Measurements from ENCODE around the gene PRELID2.
"Not testable (repeated sequence)": the region's sequence is repeated elsewhere in the genome, so short reads cannot be mapped to it uniquely, and the experiment has no call there.

The PRELID2 gene

DNA sequence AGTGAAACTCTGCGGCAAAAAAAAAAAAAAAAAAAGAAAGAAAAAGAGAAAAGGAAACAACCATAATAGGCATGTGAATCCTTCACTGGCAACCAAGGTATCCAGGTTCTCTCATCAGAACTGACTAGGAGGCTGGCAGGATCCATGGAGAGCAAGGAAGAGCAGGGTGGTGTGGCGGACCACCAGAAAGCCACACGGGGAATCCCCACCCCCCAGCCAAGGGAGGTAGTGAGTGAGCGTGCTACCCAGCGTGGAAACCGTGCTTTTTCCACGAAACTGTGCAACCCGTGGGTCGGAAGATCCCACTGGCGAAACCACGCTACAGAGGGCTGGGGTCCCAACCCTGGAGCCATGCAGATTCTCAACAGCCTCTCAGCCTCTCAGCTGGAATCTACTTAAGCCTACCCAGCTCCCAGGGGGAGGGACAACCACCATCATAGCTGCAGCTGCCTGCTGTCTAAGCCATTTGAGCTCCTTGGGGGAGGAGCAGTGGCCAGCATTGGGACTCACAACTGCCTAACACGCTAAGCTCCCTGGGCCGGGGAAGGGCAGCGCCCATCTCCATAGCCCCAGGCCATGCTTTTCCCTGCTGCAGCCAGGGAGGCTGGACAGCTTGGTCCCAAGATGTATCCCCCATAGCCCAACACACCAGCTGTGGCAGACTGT lies 91.6 kb downstream of the PRELID2 start:
- no peak overlapping the region for H3K27ac ChIP-seq
- H3K9me3 ChIP-seq, result peaks cover 0 to 6% (median 0%) of the 10 kb centered on the region in 3 donors
- TF ChIP-seq, protein P1, sequence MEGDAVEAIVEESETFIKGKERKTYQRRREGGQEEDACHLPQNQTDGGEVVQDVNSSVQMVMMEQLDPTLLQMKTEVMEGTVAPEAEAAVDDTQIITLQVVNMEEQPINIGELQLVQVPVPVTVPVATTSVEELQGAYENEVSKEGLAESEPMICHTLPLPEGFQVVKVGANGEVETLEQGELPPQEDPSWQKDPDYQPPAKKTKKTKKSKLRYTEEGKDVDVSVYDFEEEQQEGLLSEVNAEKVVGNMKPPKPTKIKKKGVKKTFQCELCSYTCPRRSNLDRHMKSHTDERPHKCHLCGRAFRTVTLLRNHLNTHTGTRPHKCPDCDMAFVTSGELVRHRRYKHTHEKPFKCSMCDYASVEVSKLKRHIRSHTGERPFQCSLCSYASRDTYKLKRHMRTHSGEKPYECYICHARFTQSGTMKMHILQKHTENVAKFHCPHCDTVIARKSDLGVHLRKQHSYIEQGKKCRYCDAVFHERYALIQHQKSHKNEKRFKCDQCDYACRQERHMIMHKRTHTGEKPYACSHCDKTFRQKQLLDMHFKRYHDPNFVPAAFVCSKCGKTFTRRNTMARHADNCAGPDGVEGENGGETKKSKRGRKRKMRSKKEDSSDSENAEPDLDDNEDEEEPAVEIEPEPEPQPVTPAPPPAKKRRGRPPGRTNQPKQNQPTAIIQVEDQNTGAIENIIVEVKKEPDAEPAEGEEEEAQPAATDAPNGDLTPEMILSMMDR (IDR thresholded peaks at IDR 0.05), result no peak
- H3K4me1 ChIP-seq, result no peaks in the 10 kb centered on the region
- H3K36me3 ChIP-seq, result peaks cover 0 to 8% (median 5%) of the 10 kb centered on the region in 3 donors
- no peak overlapping the region for H3K4me3 ChIP-seq
- no peak for DNase-seq
- intact Hi-C loops (cut with DNase I; ENCODE audit: low total_unique reads), result no loop called here
- H3K27me3 ChIP-seq, result no peaks in the 10 kb centered on the region

- Histone ChIP-seq H3K4me3 (no peak overlapping the region), H3K9me3 (no peaks in the 10 kb centered on the region), H3K4me1 (no peaks in the 10 kb centered on the region), H3K36me3 (peaks cover 1 to 8% (median 5%) of the 10 kb centered on the region in 3 donors), H3K27me3 (no peaks in the 10 kb centered on the region), H3K27ac (no peak overlapping the region)
- TF ChIP-seq, protein P1 (IDR thresholded peaks at IDR 0.05), result no peak
- intact Hi-C loops (cut with DNase I; ENCODE audit: low total_unique reads), result no loop called here
- DNase-seq, result no peak
Observed at GRCh38 chr5:145739843-145740242, 95.3 kb downstream of the PRELID2 start.

DNA sequence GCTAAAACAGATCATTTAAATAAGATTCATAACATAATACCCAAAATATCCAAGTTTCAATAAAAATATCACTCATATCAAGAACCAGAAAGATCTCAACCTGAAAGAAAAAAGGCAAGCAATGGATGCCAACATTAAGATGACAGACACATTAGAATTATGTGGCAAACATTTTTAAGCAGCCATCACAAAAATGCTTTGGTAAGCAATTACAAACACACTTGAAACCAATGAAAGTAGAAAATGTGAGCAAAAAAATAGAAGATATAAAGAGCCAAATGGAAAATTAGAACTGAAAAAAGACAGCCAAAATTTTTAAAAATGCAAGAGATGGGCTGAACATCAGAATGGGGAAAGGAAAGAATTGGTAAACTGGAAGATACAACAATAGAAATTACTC lies 96.9 kb downstream of the PRELID2 start:
- Histone ChIP-seq H3K9me3 (no peaks in the 10 kb centered on the region), H3K4me1 (no peaks in the 10 kb centered on the region), H3K27ac (no peak overlapping the region), H3K36me3 (peaks cover 0 to 15% (median 11%) of the 10 kb centered on the region in 3 donors), H3K27me3 (no peaks in the 10 kb centered on the region), H3K4me3 (no peak overlapping the region)
- TF ChIP-seq, protein P1 (IDR thresholded peaks at IDR 0.05), result no peak
- intact Hi-C loops (cut with DNase I; ENCODE audit: low total_unique reads), result no loop called here
- DNase-seq, result no peak

DNA sequence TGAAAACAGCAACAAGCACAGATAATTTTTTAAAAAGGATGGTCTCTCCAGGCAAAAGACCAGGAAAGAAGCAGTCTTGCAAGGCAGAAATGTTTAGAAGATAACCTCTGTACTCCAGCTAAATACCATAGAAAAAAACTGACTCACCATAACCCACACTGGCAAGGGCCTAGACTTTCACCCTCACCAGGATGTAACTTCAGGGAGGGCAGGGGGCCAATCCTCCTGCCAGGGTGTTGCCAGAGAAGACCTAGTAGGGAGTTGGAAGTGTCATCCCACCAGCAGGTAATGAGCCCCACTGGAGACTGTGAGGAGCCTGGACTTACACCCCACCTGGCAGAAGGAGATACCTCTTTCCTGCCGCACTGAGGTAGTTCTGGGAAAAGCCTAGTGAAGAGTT lies 97.6 kb downstream of the PRELID2 start:
- no peak overlapping the region for H3K4me3 ChIP-seq
- peaks cover 0 to 16% (median 11%) of the 10 kb centered on the region in 3 donors for H3K36me3 ChIP-seq
- intact Hi-C loops (cut with DNase I; ENCODE audit: low total_unique reads), result no loop called here
- DNase-seq, result no peak
- TF ChIP-seq, protein P1 (IDR thresholded peaks at IDR 0.05), result no peak
- no peaks in the 10 kb centered on the region for H3K9me3 ChIP-seq
- no peak overlapping the region for H3K27ac ChIP-seq
- no peaks in the 10 kb centered on the region for H3K27me3 ChIP-seq
- H3K4me1 ChIP-seq, result no peaks in the 10 kb centered on the region

- DNase-seq; intact Hi-C loops (cut with DNase I; ENCODE audit: low total_unique reads); H3K4me3 ChIP-seq; H3K27me3 ChIP-seq; H3K27ac ChIP-seq; H3K4me1 ChIP-seq: not testable (repeated sequence)
- peaks cover 0 to 13% (median 10%) of the 10 kb centered on the region in 3 donors for H3K9me3 ChIP-seq
- H3K36me3 ChIP-seq, result peaks cover 26 to 58% (median 53%) of the 10 kb centered on the region in 3 donors
Observed at GRCh38 chr5:145729956-145730355, 105.2 kb downstream of the PRELID2 start.

- TF ChIP-seq, protein P1 (IDR thresholded peaks at IDR 0.05), result no peak
- DNase-seq, result no peak
- no peak overlapping the region for H3K27ac ChIP-seq
- peaks cover 0 to 13% (median 10%) of the 10 kb centered on the region in 3 donors for H3K9me3 ChIP-seq
- H3K36me3 ChIP-seq, result peaks cover 17 to 22% (median 19%) of the 10 kb centered on the region in 3 donors
- intact Hi-C loops (cut with DNase I; ENCODE audit: low total_unique reads), result no loop called here
- no peak overlapping the region for H3K4me3 ChIP-seq
- H3K4me1 ChIP-seq, result no peaks in the 10 kb centered on the region
- H3K27me3 ChIP-seq, result no peaks in the 10 kb centered on the region
Observed at GRCh38 chr5:145723516-145723915, 111.6 kb downstream of the PRELID2 start.
